Caco-2 (cell line): ENCODE data around the gene GPC5. TPM values are rescaled to one million over a fixed set of nuclear protein-coding genes. Genes with fewer than 3 reads are reported as not detected.

Experiments used
- BruUV-seq: library from RNA; stranded (reverse); fragments of 400-500 nt; replicated peaks from 2 replicates; lab custom pipeline; 2021; lab: Mats Ljungman, UMichigan
- CTCF ChIA-PET: fragments of 300-600 bp; sonication (Branson Sonifier 250); formaldehyde crosslinking; loops from one replicate; lab custom pipeline; 2022; ENCODE audit warnings: antibody characterized with exemption; lab: Charles Lee
- POLR2A ChIA-PET: fragments of 300-600 bp; sonication (Branson Sonifier 250); formaldehyde crosslinking; loops from one replicate; lab custom pipeline; 2022; ENCODE audit warnings: antibody characterized with exemption; lab: Charles Lee
- DNase-seq, 2 experiments: peaks; one replicate each; pipeline versions ENCODE4 v3.0.0 to v3.0.0-alpha.2; 2020 to 2022
- H3K27me3 ChIP-seq: replicated peaks from 2 replicates; pipeline ENCODE4 v1.6.0; 2011; ENCODE audit warnings: low read length; ENCODE audit not compliant: control insufficient read depth, insufficient read depth
- H3K36me3 ChIP-seq: 2 replicates; pipeline ENCODE4 v1.5.1; 2011; ENCODE audit warnings: low read length; ENCODE audit not compliant: control insufficient read depth, insufficient read depth
- H3K4me1 ChIP-seq: fragments of 250-450 bp; sonication (Bioruptor Pico); 2 replicates; pipeline ENCODE4 v1.5.1; 2020; ENCODE audit warnings: mild to moderate bottlenecking
- H3K4me3 ChIP-seq: 2 replicates; pipeline ENCODE4 v1.5.1; 2011; ENCODE audit warnings: low read depth, mild to moderate bottlenecking, control low read depth, low read length
- H3K9me3 ChIP-seq: fragments of 250-450 bp; sonication (Bioruptor Pico); 2 replicates; pipeline ENCODE4 v1.5.1; 2020; ENCODE audit warnings: mild to moderate bottlenecking, moderate library complexity
- H3K27ac Mint-ChIP-seq: one replicate; pipeline ENCODE4 v1.8.0; 2022; ENCODE audit warnings: mixed read lengths; ENCODE audit not compliant: unreplicated experiment
- H3K27me3 Mint-ChIP-seq: one replicate; pipeline ENCODE4 v1.8.0; 2022; ENCODE audit warnings: mixed read lengths; ENCODE audit not compliant: insufficient read depth, unreplicated experiment
- H3K36me3 Mint-ChIP-seq: one replicate; pipeline ENCODE4 v1.8.0; 2022; ENCODE audit warnings: mild to moderate bottlenecking, mixed read lengths; ENCODE audit not compliant: insufficient read depth, unreplicated experiment
- H3K4me1 Mint-ChIP-seq: one replicate; pipeline ENCODE4 v1.8.0; 2022; ENCODE audit warnings: low read depth, mixed read lengths; ENCODE audit not compliant: unreplicated experiment
- H3K4me3 Mint-ChIP-seq: one replicate; pipeline ENCODE4 v1.8.0; 2022; ENCODE audit warnings: mild to moderate bottlenecking, moderate library complexity, mixed read lengths; ENCODE audit not compliant: unreplicated experiment
- H3K9me3 Mint-ChIP-seq: one replicate; pipeline ENCODE4 v1.8.0; 2022; ENCODE audit warnings: mixed read lengths; ENCODE audit not compliant: unreplicated experiment
- intact Hi-C: fragments of 100-400 bp; cut with micrococcal nuclease; formaldehyde crosslinking; loops from one replicate; pipeline ENCODE4 v1.10.0; 2022; ENCODE audit not compliant: unreplicated experiment
- total RNA-seq: library from RNA; stranded (reverse); gene quantifications from 2 replicates; pipeline ENCODE4 v1.2.3, GENCODE V29; 2022
- TF ChIP-seq, protein P1 (sequence below), 2 experiments: fragments of 200-600 bp in 1 of 2; IDR thresholded peaks; 1 replicate in 1 of 2; 2 replicates in 1 of 2; pipeline versions ENCODE4 v1.5.1 to v1.8.0; 2011 to 2022; ENCODE audit warnings: antibody characterized with exemption in 1 of 2, control low read depth in 1 of 2, inconsistent platforms in 1 of 2, low read depth in 1 of 2, low read length in 1 of 2, mild to moderate bottlenecking in 1 of 2, moderate library complexity in 1 of 2; ENCODE audit not compliant: insufficient read depth in 1 of 2, severe bottlenecking in 1 of 2, unreplicated experiment in 1 of 2

The GPC5 gene
- total RNA-seq, 1 experiment from 2014 or later: 4.1 TPM

DNA sequence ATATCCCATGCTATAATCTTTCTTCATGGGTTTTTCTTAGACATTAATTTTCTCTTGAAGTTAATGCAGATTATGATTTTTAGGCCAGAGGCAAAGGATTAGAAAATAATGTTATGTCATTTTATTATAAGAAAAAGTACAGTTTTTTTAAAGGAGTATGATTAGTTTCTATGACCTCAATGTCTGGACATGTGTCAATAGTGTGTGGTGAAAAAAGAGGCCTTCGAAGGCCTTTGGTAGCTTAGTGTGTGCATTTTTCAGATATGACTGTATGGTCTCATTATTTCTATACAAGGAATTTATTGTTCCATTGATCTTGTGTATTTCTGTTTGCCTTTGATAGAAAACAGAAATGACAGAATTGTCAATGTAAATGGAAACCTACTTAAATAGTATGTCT lies 195.6 kb downstream of the GPC5 start:
- no peak overlapping the region for H3K27ac Mint-ChIP-seq
- H3K4me3 Mint-ChIP-seq: no peak overlapping the region
- Histone ChIP-seq H3K4me3 (no peak overlapping the region), H3K9me3 (0 out of 2 replicates have a peak, but pooled peaks cover 4% of the 10 kb centered on the region), H3K27me3 (no peaks in the 10 kb centered on the region), H3K36me3 (no peaks in the 10 kb centered on the region), H3K4me1 (no peaks in the 10 kb centered on the region)
- no peaks in the 10 kb centered on the region for H3K27me3 Mint-ChIP-seq
- no peaks in the 10 kb centered on the region for H3K36me3 Mint-ChIP-seq
- ChIA-PET CTCF (no interaction called here), POLR2A (no interaction called here)
- intact Hi-C loops: loop anchor here (10.0 kb wide), 1 partner anchor 191 kb away; no protein-coding TSS in a partner anchor
- TF ChIP-seq, protein P1, sequence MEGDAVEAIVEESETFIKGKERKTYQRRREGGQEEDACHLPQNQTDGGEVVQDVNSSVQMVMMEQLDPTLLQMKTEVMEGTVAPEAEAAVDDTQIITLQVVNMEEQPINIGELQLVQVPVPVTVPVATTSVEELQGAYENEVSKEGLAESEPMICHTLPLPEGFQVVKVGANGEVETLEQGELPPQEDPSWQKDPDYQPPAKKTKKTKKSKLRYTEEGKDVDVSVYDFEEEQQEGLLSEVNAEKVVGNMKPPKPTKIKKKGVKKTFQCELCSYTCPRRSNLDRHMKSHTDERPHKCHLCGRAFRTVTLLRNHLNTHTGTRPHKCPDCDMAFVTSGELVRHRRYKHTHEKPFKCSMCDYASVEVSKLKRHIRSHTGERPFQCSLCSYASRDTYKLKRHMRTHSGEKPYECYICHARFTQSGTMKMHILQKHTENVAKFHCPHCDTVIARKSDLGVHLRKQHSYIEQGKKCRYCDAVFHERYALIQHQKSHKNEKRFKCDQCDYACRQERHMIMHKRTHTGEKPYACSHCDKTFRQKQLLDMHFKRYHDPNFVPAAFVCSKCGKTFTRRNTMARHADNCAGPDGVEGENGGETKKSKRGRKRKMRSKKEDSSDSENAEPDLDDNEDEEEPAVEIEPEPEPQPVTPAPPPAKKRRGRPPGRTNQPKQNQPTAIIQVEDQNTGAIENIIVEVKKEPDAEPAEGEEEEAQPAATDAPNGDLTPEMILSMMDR (IDR thresholded peaks at IDR 0.05; ENCODE audit: insufficient read depth in 1 of 2, low read depth in 1 of 2, low read length in 1 of 2, severe bottlenecking in 1 of 2, unreplicated experiment in 1 of 2): no peak
- peaks cover 9% of the 10 kb centered on the region for H3K9me3 Mint-ChIP-seq
- no TSS peak for BruUV-seq
- H3K4me1 Mint-ChIP-seq: peaks cover 4% of the 10 kb centered on the region
- no peak for DNase-seq

DNA sequence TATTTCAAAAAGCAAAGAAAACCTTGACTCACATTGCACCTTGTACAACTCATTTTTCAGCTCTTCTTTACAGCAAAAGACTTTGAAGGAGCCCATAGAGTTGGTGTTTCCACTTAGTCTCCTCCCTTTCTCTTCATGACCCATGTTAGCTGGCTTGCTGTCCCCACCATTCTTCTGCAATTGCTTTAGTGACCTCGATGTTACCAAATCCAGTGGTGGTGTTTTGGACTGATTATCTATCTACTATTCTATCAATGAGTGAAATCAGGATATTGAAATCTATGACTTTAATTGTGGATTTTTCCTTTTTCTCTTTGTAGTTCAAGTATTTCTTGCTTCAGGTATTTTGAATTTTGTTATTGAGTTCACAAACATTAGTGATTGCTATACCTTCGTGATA lies 197.3 kb downstream of the GPC5 start:
- no peak for DNase-seq
- 0 out of 2 replicates have a peak, but pooled peaks cover 1% of the 10 kb centered on the region for H3K9me3 ChIP-seq
- Mint-ChIP-seq H3K4me3 (no peak overlapping the region), H3K27ac (no peak overlapping the region), H3K4me1 (no peaks in the 10 kb centered on the region), H3K36me3 (no peaks in the 10 kb centered on the region), H3K9me3 (peaks cover 9% of the 10 kb centered on the region), H3K27me3 (no peaks in the 10 kb centered on the region)
- intact Hi-C loops: loop anchor here (10.0 kb wide), 1 partner anchor 189 kb away; no protein-coding TSS in a partner anchor
- no peaks in the 10 kb centered on the region for H3K27me3 ChIP-seq
- TF ChIP-seq, protein P1 (IDR thresholded peaks at IDR 0.05; ENCODE audit: insufficient read depth in 1 of 2, low read depth in 1 of 2, low read length in 1 of 2, severe bottlenecking in 1 of 2, unreplicated experiment in 1 of 2): no peak
- no peaks in the 10 kb centered on the region for H3K4me1 ChIP-seq
- H3K36me3 ChIP-seq: no peaks in the 10 kb centered on the region
- ChIA-PET POLR2A (no interaction called here), CTCF (no interaction called here)
- no TSS peak for BruUV-seq
- no peak overlapping the region for H3K4me3 ChIP-seq

DNA sequence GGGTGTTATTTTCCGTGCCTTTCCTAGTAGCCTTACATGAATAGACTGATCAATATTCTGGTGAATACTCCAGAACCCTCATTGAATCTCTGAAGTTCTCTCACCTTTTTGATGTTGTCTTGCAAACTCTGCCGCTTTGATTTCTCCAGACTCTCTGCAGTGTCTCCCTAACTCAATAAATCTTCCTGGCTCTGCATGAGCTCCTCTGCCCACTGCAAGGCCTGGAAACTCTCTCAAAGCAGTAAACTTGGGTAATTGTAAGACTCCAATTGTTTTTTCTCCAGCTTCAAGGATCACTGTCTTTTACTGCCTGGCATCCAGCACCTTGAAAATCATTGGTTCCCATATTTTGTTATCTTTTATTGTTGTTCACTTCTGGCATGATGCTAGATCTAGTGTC lies 198.4 kb downstream of the GPC5 start:
- DNase-seq: no peak

More for the DNA sequence above, 198.4 kb downstream of the GPC5 start:
- CTCF ChIA-PET: no interaction called here
- POLR2A ChIA-PET: no interaction called here
- Mint-ChIP-seq H3K4me3 (no peak overlapping the region), H3K27me3 (no peaks in the 10 kb centered on the region), H3K36me3 (no peaks in the 10 kb centered on the region), H3K27ac (no peak overlapping the region), H3K9me3 (no peaks in the 10 kb centered on the region), H3K4me1 (no peaks in the 10 kb centered on the region)
- no TSS peak for BruUV-seq
- intact Hi-C loops: loop anchor here (10.0 kb wide), 1 partner anchor 188 kb away; no protein-coding TSS in a partner anchor
- no peaks in the 10 kb centered on the region for H3K27me3 ChIP-seq
- H3K9me3 ChIP-seq: no peaks in the 10 kb centered on the region
- no peaks in the 10 kb centered on the region for H3K4me1 ChIP-seq
- H3K36me3 ChIP-seq: no peaks in the 10 kb centered on the region
- H3K4me3 ChIP-seq: no peak overlapping the region
- TF ChIP-seq, protein P1 (IDR thresholded peaks at IDR 0.05; ENCODE audit: insufficient read depth in 1 of 2, low read depth in 1 of 2, low read length in 1 of 2, severe bottlenecking in 1 of 2, unreplicated experiment in 1 of 2): no peak
